Neural progenitor cell (in vitro differentiated cells): ENCODE results near the gene ADRB1.

Source experiments
- CTCF ChIP-seq: fragments of 200-600 bp; sonication (generic); IDR thresholded peaks from 2 replicates; pipeline ENCODE4 v1.5.1; 2017; ENCODE audit warnings: antibody characterized with exemption, mild to moderate bottlenecking
- EZH2 ChIP-seq: fragments of 200-600 bp; sonication (generic); IDR thresholded peaks from 2 replicates; pipeline ENCODE4 v1.6.1; 2017; ENCODE audit warnings: antibody characterized with exemption, mild to moderate bottlenecking, moderate library complexity
- EZH2phosphoT487 ChIP-seq: fragments of 200-600 bp; sonication (generic); IDR thresholded peaks from 2 replicates; pipeline ENCODE4 v1.6.1; 2017; ENCODE audit warnings: antibody characterized with exemption

GRCh38 chr10:114061789-114062188, 18.1 kb downstream of the ADRB1 start:
- TF ChIP-seq EZH2: no peak
- no peak for TF ChIP-seq CTCF
- no peak for TF ChIP-seq EZH2phosphoT487
